Thyroid gland (tissue), 4 donors: ENCODE data around the gene RAD52. TPM values are rescaled to one million over a fixed set of nuclear protein-coding genes. Genes with fewer than 3 reads are reported as not detected.

ENCODE experiments used
- DNase-seq, 2 donors: peaks; one replicate each; pipeline ENCODE4 v3.0.0-alpha.2; 2019
- H3K27ac ChIP-seq, 3 donors: fragments of 200-600 bp; sonication (generic); 1 replicate in 2 of 3; 2 replicates in 1 of 3; pipeline ENCODE4 v1.5.1; 2016 to 2019; ENCODE audit warnings: mild to moderate bottlenecking in 1 of 3, moderate library complexity in 1 of 3
- H3K27me3 ChIP-seq: fragments of 200-600 bp; sonication (generic); one replicate; pipeline ENCODE4 v1.5.1; 2019
- H3K36me3 ChIP-seq, 2 donors: fragments of 200-600 bp; sonication (generic); one replicate each; pipeline ENCODE4 v1.5.1; 2016 to 2019
- H3K4me1 ChIP-seq, 2 donors: fragments of 200-600 bp; sonication (generic); one replicate each; pipeline ENCODE4 v1.5.1; 2017 to 2019
- H3K4me3 ChIP-seq, 3 donors: fragments of 200-600 bp; sonication (generic); replicated peaks in 1 of 3; 1 replicate in 2 of 3; 2 replicates in 1 of 3; pipeline ENCODE4 v1.5.1; 2016; ENCODE audit warnings: mild to moderate bottlenecking in 1 of 3
- H3K9me3 ChIP-seq: fragments of 200-600 bp; sonication (generic); one replicate; pipeline ENCODE4 v1.5.1; 2017
- CTCF ChIP-seq, 6 experiments: fragments of 200-600 bp in 3 of 6; fragments of 450-650 bp in 3 of 6; sonication (generic) in 3 of 6; IDR thresholded peaks; one replicate each; pipeline ENCODE4 v1.5.1; 2016 to 2019; ENCODE audit warnings: antibody characterized with exemption in 6 of 6, mild to moderate bottlenecking in 2 of 6, inconsistent platforms in 1 of 6, moderate library complexity in 1 of 6
- POLR2A ChIP-seq, 2 donors: fragments of 450-650 bp; IDR thresholded peaks; one replicate each; pipeline ENCODE4 v1.6.1; 2017; ENCODE audit warnings: antibody characterized with exemption in 2 of 2, mild to moderate bottlenecking in 2 of 2, moderate library complexity in 1 of 2
- WGBS, 2 donors: methylation state at CpG; one replicate each; pipeline ENCODE4 v1.1.5; 2017; 5-methylcytosine and 5-hydroxymethylcytosine counted together
- intact Hi-C: fragments of 100-400 bp; cut with DNase I; formaldehyde crosslinking; loops from one replicate; pipeline ENCODE4 v1.15.1; 2023
- total RNA-seq, 4 donors: library from RNA; depleted of rRNA; stranded (reverse); fragments of >200 nt; gene quantifications; one replicate each; pipeline ENCODE4 v1.2.3, GENCODE V29; 2016

The RAD52 gene
- total RNA-seq, 4 donors from 2014 or later = 27.4 to 35.1 (median 31.0) TPM

GRCh38 chr12:968545-968944 is 19.1 kb upstream of the RAD52 start:
- H3K27me3 ChIP-seq = no peaks in the 10 kb centered on the region
- WGBS, 2 donors = 69 to 74% methylated on average over 4 of the region's 4 CpGs
- H3K9me3 ChIP-seq = no peaks in the 10 kb centered on the region
- no peaks in the 10 kb centered on the region for H3K4me1 ChIP-seq
- no peak for DNase-seq
- intact Hi-C loops = no loop called here
- H3K4me3 ChIP-seq = no peak overlapping the region
- no peaks in the 10 kb centered on the region for H3K36me3 ChIP-seq
- TF ChIP-seq CTCF (IDR thresholded peaks at IDR 0.05) = no peak
- no peak for TF ChIP-seq POLR2A (IDR thresholded peaks at IDR 0.05)
- no peak overlapping the region for H3K27ac ChIP-seq

DNA sequence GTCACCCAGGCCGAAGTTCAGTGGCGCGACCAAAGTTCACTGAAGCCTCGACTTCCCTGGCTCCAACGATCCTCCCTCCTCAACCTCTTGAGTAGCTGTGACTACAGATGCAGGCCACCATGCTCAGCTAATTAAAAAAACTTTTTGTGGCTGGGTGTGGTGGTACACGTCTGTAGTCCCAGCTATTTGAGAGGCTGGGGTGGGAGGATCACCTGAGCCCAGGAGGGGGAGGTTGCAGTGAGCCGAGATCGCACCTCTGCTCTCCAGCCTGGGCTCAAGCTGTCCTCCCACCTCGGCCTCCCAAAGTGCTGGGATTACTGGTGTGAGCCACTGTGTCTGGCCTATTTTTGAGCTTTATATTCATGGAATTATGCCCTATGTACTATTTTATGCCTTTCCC is 18.1 kb upstream of the RAD52 start:
- intact Hi-C loops = no loop called here
- Histone ChIP-seq H3K4me3 (no peak overlapping the region), H3K4me1 (no peaks in the 10 kb centered on the region), H3K9me3 (no peaks in the 10 kb centered on the region), H3K27ac (no peak overlapping the region), H3K27me3 (no peaks in the 10 kb centered on the region), H3K36me3 (no peaks in the 10 kb centered on the region)
- WGBS, 2 donors = 78 to 84% methylated on average over 9 of the region's 9 CpGs
- DNase-seq = no peak
- TF ChIP-seq CTCF (IDR thresholded peaks at IDR 0.05) (no peak), POLR2A (IDR thresholded peaks at IDR 0.05) (no peak)

DNA sequence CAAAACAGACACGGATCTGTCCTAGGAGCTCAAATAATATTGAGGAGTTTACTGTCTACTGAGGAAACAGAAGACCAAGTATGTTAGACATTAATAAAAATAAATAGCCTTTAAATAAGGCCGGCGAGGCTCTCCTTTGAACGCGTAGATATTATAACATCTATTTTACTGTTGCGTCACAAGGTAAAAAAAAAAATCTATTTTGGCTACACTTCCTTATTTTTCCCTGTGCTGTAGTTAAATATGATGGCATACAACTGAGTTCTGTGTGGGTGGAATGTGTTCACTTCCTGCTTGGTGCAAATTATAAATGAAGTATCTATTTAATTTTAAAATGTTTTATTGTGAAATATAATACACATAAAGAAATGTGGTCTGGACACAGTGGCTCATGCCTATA is 17.2 kb upstream of the RAD52 start:
- no peaks in the 10 kb centered on the region for H3K9me3 ChIP-seq
- intact Hi-C loops = no loop called here
- no peak overlapping the region for H3K4me3 ChIP-seq
- no peaks in the 10 kb centered on the region for H3K4me1 ChIP-seq
- H3K27ac ChIP-seq = no peak overlapping the region
- no peak for TF ChIP-seq POLR2A (IDR thresholded peaks at IDR 0.05)
- WGBS, 2 donors = 80 to 92% methylated on average over 6 of the region's 6 CpGs
- H3K27me3 ChIP-seq = no peaks in the 10 kb centered on the region
- no peaks in the 10 kb centered on the region for H3K36me3 ChIP-seq
- no peak for DNase-seq

GRCh38 chr12:958588-959123 is 9.2 kb upstream of the RAD52 start:
- Histone ChIP-seq H3K27me3 (no peaks in the 10 kb centered on the region), H3K4me3 (no peak overlapping the region), H3K36me3 (no peaks in the 10 kb centered on the region), H3K27ac (no peak overlapping the region), H3K4me1 (no peaks in the 10 kb centered on the region), H3K9me3 (no peaks in the 10 kb centered on the region)
- WGBS, 2 donors = 66 to 68% methylated on average over 7 of the region's 8 CpGs
- no peak for DNase-seq
- no peak for TF ChIP-seq POLR2A (IDR thresholded peaks at IDR 0.05)
- TF ChIP-seq CTCF (IDR thresholded peaks at IDR 0.05) = no peak
- intact Hi-C loops = no loop called here

GRCh38 chr12:955939-956338 is 6.4 kb upstream of the RAD52 start:
- Histone ChIP-seq H3K27ac (no peak overlapping the region), H3K9me3 (no peaks in the 10 kb centered on the region), H3K36me3 (no peaks in the 10 kb centered on the region), H3K4me1 (no peaks in the 10 kb centered on the region), H3K27me3 (no peaks in the 10 kb centered on the region), H3K4me3 (no peak overlapping the region)
- 95 to 97% methylated on average over 6 of the region's 6 CpGs for WGBS, 2 donors
- intact Hi-C loops = no loop called here
- no peak for DNase-seq
- no peak for TF ChIP-seq CTCF (IDR thresholded peaks at IDR 0.05)
- TF ChIP-seq POLR2A (IDR thresholded peaks at IDR 0.05) = no peak

DNA sequence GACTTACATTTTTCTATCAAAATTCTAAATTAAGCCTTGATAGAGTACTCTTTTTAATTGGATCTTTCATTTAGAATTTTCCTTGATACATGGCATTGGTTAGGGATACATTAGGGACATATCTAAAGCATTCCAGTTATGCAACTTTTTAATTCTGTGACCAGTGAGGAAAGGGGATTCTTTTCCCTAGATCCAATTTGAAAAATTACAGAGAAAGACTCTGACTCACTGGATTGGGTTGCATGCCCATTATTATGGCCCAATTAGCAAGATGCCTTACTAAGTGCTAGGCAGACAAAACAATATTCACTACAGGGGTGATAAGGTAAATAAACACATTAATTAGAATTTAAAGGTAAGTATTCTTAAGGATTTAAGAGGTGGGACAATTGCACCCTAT is 5.2 kb upstream of the RAD52 start:
- intact Hi-C loops = loop anchor here (5.0 kb wide), 1 partner anchor 382 kb away; no protein-coding TSS in a partner anchor
- TF ChIP-seq POLR2A (IDR thresholded peaks at IDR 0.05) (no peak), CTCF (IDR thresholded peaks at IDR 0.05) (no peak)
- H3K4me3 ChIP-seq = no peak overlapping the region

More for the DNA sequence above, 5.2 kb upstream of the RAD52 start:
- Histone ChIP-seq H3K9me3 (no peaks in the 10 kb centered on the region), H3K27me3 (no peaks in the 10 kb centered on the region), H3K36me3 (no peaks in the 10 kb centered on the region), H3K4me1 (no peaks in the 10 kb centered on the region), H3K27ac (no peak overlapping the region)
- no peak for DNase-seq
